Adipocyte (in vitro differentiated cells): Measurements from ENCODE around the gene NAA50.
A peak's percentile ranks its signal among the peaks of the same experiment; 100 is the strongest.

Experiments
- DNase-seq: peaks from one replicate; pipeline ENCODE4 v3.0.0-alpha.2; 2015; ENCODE audit warnings: low read depth
- H3K27me3 ChIP-seq: replicated peaks from 2 replicates; pipeline ENCODE4 v1.7.0; 2013; ENCODE audit warnings: mild to moderate bottlenecking, low read length, moderate library complexity; ENCODE audit not compliant: control insufficient read depth, insufficient read depth
- H3K36me3 ChIP-seq: 2 replicates; pipeline ENCODE4 v1.7.0; 2013; ENCODE audit warnings: low read length, mild to moderate bottlenecking, moderate library complexity; ENCODE audit not compliant: control insufficient read depth, insufficient read depth, severe bottlenecking
- H3K4me1 ChIP-seq: 2 replicates; pipeline ENCODE4 v1.7.0; 2013; ENCODE audit warnings: mild to moderate bottlenecking, low read length, moderate library complexity; ENCODE audit not compliant: control insufficient read depth, insufficient read depth
- H3K4me3 ChIP-seq: 2 replicates; pipeline ENCODE4 v1.7.0; 2013; ENCODE audit warnings: mild to moderate bottlenecking, low read length, moderate library complexity
- H3K9ac ChIP-seq: 2 replicates; pipeline ENCODE4 v1.7.0; 2013; ENCODE audit warnings: mild to moderate bottlenecking, low read length, moderate library complexity
- H3K9me3 ChIP-seq: 2 replicates; pipeline ENCODE4 v1.7.0; 2013; ENCODE audit warnings: mild to moderate bottlenecking, low read length, moderate library complexity; ENCODE audit not compliant: control insufficient read depth

Gene NAA50

GRCh38 chr3:113758389-113759024 lies 12.5 kb upstream of the NAA50 start:
- DNase-seq = no peak
- no peak overlapping the region for H3K9ac ChIP-seq

GRCh38 chr3:113754494-113755159 lies 8.6 kb upstream of the NAA50 start:
- Histone ChIP-seq H3K9ac (peak overlapping the region; percentile 39), H3K9me3 (peaks cover 7% of the 10 kb centered on the region), H3K4me3 (no peak overlapping the region), H3K36me3 (peaks cover 11% of the 10 kb centered on the region), H3K27me3 (no peaks in the 10 kb centered on the region), H3K4me1 (peaks cover 37% of the 10 kb centered on the region)
- no peak for DNase-seq

More at GRCh38 chr3:113758389-113759024, 12.5 kb upstream of the NAA50 start:
- H3K4me3 ChIP-seq = no peak overlapping the region
- H3K9me3 ChIP-seq = peaks cover 7% of the 10 kb centered on the region
- H3K36me3 ChIP-seq = peaks cover 11% of the 10 kb centered on the region
- H3K27me3 ChIP-seq = no peaks in the 10 kb centered on the region
- peaks cover 21% of the 10 kb centered on the region for H3K4me1 ChIP-seq

- DNase-seq = no peak
- peaks cover 11% of the 10 kb centered on the region for H3K36me3 ChIP-seq
- no peak overlapping the region for H3K4me3 ChIP-seq
- H3K9ac ChIP-seq = no peak overlapping the region
- H3K4me1 ChIP-seq = peaks cover 48% of the 10 kb centered on the region
- no peaks in the 10 kb centered on the region for H3K27me3 ChIP-seq
- peaks cover 4% of the 10 kb centered on the region for H3K9me3 ChIP-seq
Measured at GRCh38 chr3:113753376-113753985, 7.4 kb upstream of the NAA50 start.

GRCh38 chr3:113751141-113751540 lies 5.1 kb upstream of the NAA50 start:
- Histone ChIP-seq H3K27me3 (no peaks in the 10 kb centered on the region), H3K4me3 (no peak overlapping the region)

GRCh38 chr3:113747283-113748046 lies 1.4 kb upstream of the NAA50 start:
- Histone ChIP-seq H3K36me3 (no peaks in the 10 kb centered on the region), H3K27me3 (no peaks in the 10 kb centered on the region), H3K4me1 (peaks cover 48% of the 10 kb centered on the region), H3K4me3 (peak overlapping the region; percentile 92), H3K9ac (peak overlapping the region; percentile 94), H3K9me3 (no peaks in the 10 kb centered on the region)
- DNase-seq = peak; percentile 48

More at GRCh38 chr3:113751141-113751540, 5.1 kb upstream of the NAA50 start:
- Histone ChIP-seq H3K9me3 (no peaks in the 10 kb centered on the region), H3K4me1 (peaks cover 54% of the 10 kb centered on the region), H3K9ac (no peak overlapping the region), H3K36me3 (no peaks in the 10 kb centered on the region)
- no peak for DNase-seq

GRCh38 chr3:113746548-113747282 lies 666 bp upstream of the NAA50 start, which contains the start of gene ATP6V1A:
Gene ATP6V1A (plus strand): TSS chr3:113747035. CDS start chr3:113778754, 31,719 bp downstream.
- Histone ChIP-seq H3K9ac (peak within 1 kb of the TSS; percentile 94), H3K9me3 (no peaks in the 10 kb centered on the region), H3K4me1 (peaks cover 49% of the 10 kb centered on the region), H3K36me3 (no peaks in the 10 kb centered on the region), H3K4me3 (peak within 1 kb of the TSS; percentile 92), H3K27me3 (no peaks in the 10 kb centered on the region)
- DNase-seq = peak; percentile 99

- DNase-seq = peak; percentile 95
- H3K9ac ChIP-seq = peak overlapping the region; percentile 94
- H3K4me3 ChIP-seq = peak overlapping the region; percentile 92
- peaks cover 52% of the 10 kb centered on the region for H3K4me1 ChIP-seq
- no peaks in the 10 kb centered on the region for H3K27me3 ChIP-seq
- peaks cover 8% of the 10 kb centered on the region for H3K36me3 ChIP-seq
- no peaks in the 10 kb centered on the region for H3K9me3 ChIP-seq
Measured at GRCh38 chr3:113744941-113745755, 901 bp downstream of the NAA50 start.

- peaks cover 43% of the 10 kb centered on the region for H3K4me1 ChIP-seq
- H3K27me3 ChIP-seq = no peaks in the 10 kb centered on the region
- peak overlapping the region; percentile 92 for H3K4me3 ChIP-seq
- DNase-seq = no peak
- H3K36me3 ChIP-seq = peaks cover 8% of the 10 kb centered on the region
- no peaks in the 10 kb centered on the region for H3K9me3 ChIP-seq
- H3K9ac ChIP-seq = peak overlapping the region; percentile 94
Measured at GRCh38 chr3:113743006-113743630, 2.9 kb downstream of the NAA50 start.

- DNase-seq = peak; percentile 32
- Histone ChIP-seq H3K36me3 (peaks cover 8% of the 10 kb centered on the region), H3K27me3 (no peaks in the 10 kb centered on the region), H3K9me3 (no peaks in the 10 kb centered on the region), H3K9ac (no peak overlapping the region), H3K4me3 (peak overlapping the region; percentile 7), H3K4me1 (peaks cover 53% of the 10 kb centered on the region)
Measured at GRCh38 chr3:113741620-113742019, 4.4 kb downstream of the NAA50 start.

- Histone ChIP-seq H3K4me1 (peaks cover 58% of the 10 kb centered on the region), H3K36me3 (peaks cover 8% of the 10 kb centered on the region), H3K27me3 (no peaks in the 10 kb centered on the region), H3K9me3 (no peaks in the 10 kb centered on the region), H3K9ac (no peak overlapping the region), H3K4me3 (no peak overlapping the region)
- no peak for DNase-seq
Measured at GRCh38 chr3:113741086-113741485, 5.0 kb downstream of the NAA50 start.
